ENCODE data around the gene AFAP1.

AFAP1 gene

GRCh38 chr4:7978489-7978888 lies 38.8 kb upstream of the AFAP1 start:
- in situ Hi-C loops (cut with MboI; ENCODE audit: low sequenced_read_pairs, unreplicated experiment) = no loop called here
- no peak for DNase-seq (ENCODE audit: low spot score)
- no peak for TF ChIP-seq CTCF (IDR thresholded peaks at IDR 0.05; ENCODE audit: borderline replicate concordance, control extremely low read depth, extremely low read depth, insufficient read depth, missing control alignments)

- in situ Hi-C loops (cut with MboI; ENCODE audit: low sequenced_read_pairs, unreplicated experiment) = no loop called here
- DNase-seq (ENCODE audit: low spot score) = no peak
- no peak for TF ChIP-seq CTCF (IDR thresholded peaks at IDR 0.05; ENCODE audit: borderline replicate concordance, control extremely low read depth, extremely low read depth, insufficient read depth, missing control alignments)
Observed at GRCh38 chr4:7976634-7977033, 37.0 kb upstream of the AFAP1 start.

- no peak for TF ChIP-seq CTCF (IDR thresholded peaks at IDR 0.05; ENCODE audit: borderline replicate concordance, control extremely low read depth, extremely low read depth, insufficient read depth, missing control alignments)
- no peak for DNase-seq (ENCODE audit: low spot score)
- in situ Hi-C loops (cut with MboI; ENCODE audit: low sequenced_read_pairs, unreplicated experiment) = no loop called here
Observed at GRCh38 chr4:7976025-7976424, 36.4 kb upstream of the AFAP1 start.

GRCh38 chr4:7974425-7974824 lies 34.8 kb upstream of the AFAP1 start:
- no peak for DNase-seq (ENCODE audit: low spot score)
- no peak for TF ChIP-seq CTCF (IDR thresholded peaks at IDR 0.05; ENCODE audit: borderline replicate concordance, control extremely low read depth, extremely low read depth, insufficient read depth, missing control alignments)
- in situ Hi-C loops (cut with MboI; ENCODE audit: low sequenced_read_pairs, unreplicated experiment) = no loop called here

GRCh38 chr4:7973545-7973981 lies 33.9 kb upstream of the AFAP1 start:
- TF ChIP-seq CTCF (IDR thresholded peaks at IDR 0.05; ENCODE audit: borderline replicate concordance, control extremely low read depth, extremely low read depth, insufficient read depth, missing control alignments) = no peak

GRCh38 chr4:7971881-7972500 lies 32.3 kb upstream of the AFAP1 start:
- in situ Hi-C loops (cut with MboI; ENCODE audit: low sequenced_read_pairs, unreplicated experiment) = no loop called here
- no peak for TF ChIP-seq CTCF (IDR thresholded peaks at IDR 0.05; ENCODE audit: borderline replicate concordance, control extremely low read depth, extremely low read depth, insufficient read depth, missing control alignments)
- no peak for DNase-seq (ENCODE audit: low spot score)

More at GRCh38 chr4:7973545-7973981, 33.9 kb upstream of the AFAP1 start:
- in situ Hi-C loops (cut with MboI; ENCODE audit: low sequenced_read_pairs, unreplicated experiment) = no loop called here
- no peak for DNase-seq (ENCODE audit: low spot score)
